ENCODE measurements around the gene P3R3URF.

The P3R3URF gene

DNA sequence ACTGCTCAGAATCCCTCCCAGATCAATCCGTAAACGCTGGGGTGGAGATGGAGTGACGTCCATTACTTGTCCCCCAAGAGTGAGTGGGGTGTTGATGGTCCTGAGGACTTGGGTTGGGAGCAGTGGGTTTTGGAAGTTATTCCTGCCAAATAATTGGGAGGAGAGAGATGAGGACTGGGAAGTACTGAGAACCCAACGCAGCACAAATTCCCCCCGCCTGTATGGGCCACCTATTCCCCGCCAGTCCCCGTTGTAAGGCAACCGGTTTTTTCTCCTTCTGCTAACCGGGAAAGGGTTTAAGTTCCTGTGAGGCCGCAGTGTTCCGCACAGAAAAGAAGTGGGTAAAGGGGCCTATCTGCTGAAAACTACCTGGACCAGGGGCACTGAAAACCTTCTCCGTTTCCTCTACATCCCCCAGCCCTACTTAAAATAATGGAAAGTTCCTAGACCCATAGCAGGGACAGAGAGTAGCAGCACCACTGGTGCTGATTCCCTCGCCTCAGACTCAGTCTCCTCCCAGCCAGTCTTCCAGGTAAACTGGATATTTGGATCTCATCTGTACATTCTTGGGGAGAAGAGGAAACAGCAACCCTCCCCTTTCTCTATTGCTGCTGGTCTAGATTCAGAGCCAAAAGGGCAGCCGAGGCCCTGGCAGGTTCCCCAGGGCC is 27.6 kb upstream of the P3R3URF start:
- Mint-ChIP-seq H3K4me1 (ENCODE audit: low read depth) (peaks cover 18% of the 10 kb centered on the region), H3K4me3 (peak overlapping the region; percentile 77), H3K27ac (no peak overlapping the region), H3K27me3 (peaks cover 2% of the 10 kb centered on the region), H3K9me3 (no peaks in the 10 kb centered on the region), H3K36me3 (ENCODE audit: low read depth) (no peaks in the 10 kb centered on the region)
- no peak for DNase-seq

GRCh38 chr1:46199233-46199749 is 23.0 kb upstream of the P3R3URF start:
- peaks cover 34% of the 10 kb centered on the region for H3K36me3 Mint-ChIP-seq (ENCODE audit: low read depth)
- H3K27me3 Mint-ChIP-seq, result peaks cover 2% of the 10 kb centered on the region
- DNase-seq, result no peak
- peak overlapping the region; percentile 86 for H3K4me3 Mint-ChIP-seq
- peak overlapping the region; percentile 86 for H3K27ac Mint-ChIP-seq
- H3K4me1 Mint-ChIP-seq (ENCODE audit: low read depth), result peaks cover 35% of the 10 kb centered on the region
- no peaks in the 10 kb centered on the region for H3K9me3 Mint-ChIP-seq

GRCh38 chr1:46197964-46198811 is 21.9 kb upstream of the P3R3URF start, which contains the start of gene POMGNT1:
Gene POMGNT1 (minus strand): TSS chr1:46198434. CDS start chr1:46197821, 613 bp downstream.
- peak within 1 kb of the TSS; percentile 92 for H3K27ac Mint-ChIP-seq
- no peaks in the 10 kb centered on the region for H3K9me3 Mint-ChIP-seq
- peaks cover 45% of the 10 kb centered on the region for H3K36me3 Mint-ChIP-seq (ENCODE audit: low read depth)
- H3K4me3 Mint-ChIP-seq, result peak within 1 kb of the TSS; percentile 88
- H3K27me3 Mint-ChIP-seq, result peaks cover 2% of the 10 kb centered on the region
- peaks cover 29% of the 10 kb centered on the region for H3K4me1 Mint-ChIP-seq (ENCODE audit: low read depth)
- DNase-seq, result peak; percentile 88

GRCh38 chr1:46197560-46197963 is 21.3 kb upstream of the P3R3URF start:
- Mint-ChIP-seq H3K4me3 (peak overlapping the region; percentile 88), H3K27me3 (no peaks in the 10 kb centered on the region)

DNA sequence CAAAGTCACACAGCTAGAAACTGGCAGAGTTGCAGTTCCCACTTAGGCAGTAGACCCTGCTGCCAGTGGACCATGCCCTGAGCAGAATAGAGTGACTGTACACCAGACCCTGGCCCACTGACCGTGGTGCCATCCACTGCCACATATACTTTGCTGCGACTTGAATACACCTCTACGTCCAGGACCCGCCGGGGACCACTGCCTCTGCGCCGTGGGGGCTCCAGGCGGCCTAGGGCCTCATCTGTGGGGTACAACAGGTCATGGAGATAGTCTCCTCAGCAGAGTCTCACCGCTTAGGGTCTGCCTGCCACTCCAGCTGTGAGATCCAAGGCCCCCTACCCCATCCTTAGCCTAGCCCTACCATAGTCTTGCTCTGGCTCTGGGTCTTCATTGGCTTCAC is 20.3 kb upstream of the P3R3URF start:
- Mint-ChIP-seq H3K27ac (peak overlapping the region; percentile 92), H3K27me3 (no peaks in the 10 kb centered on the region), H3K36me3 (ENCODE audit: low read depth) (peaks cover 60% of the 10 kb centered on the region), H3K4me3 (peak overlapping the region; percentile 88), H3K9me3 (no peaks in the 10 kb centered on the region), H3K4me1 (ENCODE audit: low read depth) (peaks cover 23% of the 10 kb centered on the region)
- DNase-seq, result no peak

More at GRCh38 chr1:46197560-46197963, 21.3 kb upstream of the P3R3URF start:
- H3K4me1 Mint-ChIP-seq (ENCODE audit: low read depth), result peaks cover 23% of the 10 kb centered on the region
- DNase-seq, result no peak
- peak overlapping the region; percentile 92 for H3K27ac Mint-ChIP-seq
- H3K36me3 Mint-ChIP-seq (ENCODE audit: low read depth), result peaks cover 51% of the 10 kb centered on the region
- no peaks in the 10 kb centered on the region for H3K9me3 Mint-ChIP-seq

DNA sequence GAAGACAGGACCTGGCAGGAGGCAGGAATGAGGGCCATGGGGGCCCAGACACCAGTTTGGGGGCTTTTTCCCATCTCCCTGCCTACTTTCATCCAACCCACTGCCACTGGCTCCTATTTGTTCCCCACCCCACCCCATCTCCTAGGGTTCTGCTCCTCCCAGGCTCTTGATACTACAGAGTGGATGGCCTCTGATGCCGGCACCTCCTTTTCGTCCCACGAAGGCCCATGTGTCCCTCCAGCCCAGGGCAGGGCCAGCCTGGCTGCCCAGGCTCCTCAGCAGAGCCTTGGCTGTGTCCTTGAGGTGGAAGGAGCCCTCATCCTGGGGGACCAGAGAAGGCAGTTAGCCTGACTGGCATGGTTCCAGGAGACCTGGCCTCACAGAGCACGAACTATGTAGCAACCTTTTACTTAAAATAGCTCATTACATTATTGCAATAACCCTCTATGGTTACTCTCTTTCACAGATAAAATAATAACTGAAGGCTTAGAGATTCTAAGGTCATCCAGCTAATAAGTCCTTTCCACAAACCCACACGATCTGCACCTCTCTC is 18.4 kb upstream of the P3R3URF start:
- no peak overlapping the region for H3K4me3 Mint-ChIP-seq

DNA sequence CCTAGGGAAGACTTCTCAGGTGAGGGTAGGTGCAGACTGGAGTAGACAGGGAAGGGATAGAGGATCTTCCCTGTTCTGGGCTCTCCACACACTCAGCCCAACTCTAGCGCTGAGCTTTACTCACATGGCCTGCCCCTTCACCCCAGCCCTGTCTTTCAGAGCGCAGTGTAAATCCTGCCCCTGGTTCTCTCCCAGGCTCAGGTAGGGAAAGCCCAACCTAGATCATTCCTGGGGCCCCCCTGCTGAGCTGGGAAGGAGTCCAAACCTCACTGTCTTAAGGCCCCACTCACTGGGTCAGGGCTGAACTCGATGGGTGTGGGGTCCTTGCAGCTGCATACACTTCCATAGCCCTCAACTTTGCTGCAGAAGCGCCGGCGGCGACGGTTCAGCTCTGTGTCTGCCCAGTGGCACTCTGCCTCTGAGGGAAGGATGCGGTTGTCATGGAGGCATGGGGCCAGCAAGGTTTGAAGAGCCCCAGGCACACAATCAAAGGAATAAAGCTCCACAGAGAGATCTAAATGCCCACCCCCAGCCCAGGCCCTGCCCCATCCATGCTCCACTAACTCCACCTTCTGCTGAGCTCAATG is 17.8 kb upstream of the P3R3URF start:
- Mint-ChIP-seq H3K4me3 (no peak overlapping the region), H3K27ac (no peak overlapping the region), H3K27me3 (no peaks in the 10 kb centered on the region), H3K4me1 (ENCODE audit: low read depth) (peaks cover 19% of the 10 kb centered on the region), H3K9me3 (no peaks in the 10 kb centered on the region), H3K36me3 (ENCODE audit: low read depth) (peaks cover 83% of the 10 kb centered on the region)
- DNase-seq, result no peak

More for the DNA sequence above, 18.4 kb upstream of the P3R3URF start:
- Mint-ChIP-seq H3K36me3 (ENCODE audit: low read depth) (peaks cover 76% of the 10 kb centered on the region), H3K27ac (no peak overlapping the region), H3K9me3 (no peaks in the 10 kb centered on the region), H3K27me3 (no peaks in the 10 kb centered on the region), H3K4me1 (ENCODE audit: low read depth) (peaks cover 23% of the 10 kb centered on the region)
- no peak for DNase-seq

DNA sequence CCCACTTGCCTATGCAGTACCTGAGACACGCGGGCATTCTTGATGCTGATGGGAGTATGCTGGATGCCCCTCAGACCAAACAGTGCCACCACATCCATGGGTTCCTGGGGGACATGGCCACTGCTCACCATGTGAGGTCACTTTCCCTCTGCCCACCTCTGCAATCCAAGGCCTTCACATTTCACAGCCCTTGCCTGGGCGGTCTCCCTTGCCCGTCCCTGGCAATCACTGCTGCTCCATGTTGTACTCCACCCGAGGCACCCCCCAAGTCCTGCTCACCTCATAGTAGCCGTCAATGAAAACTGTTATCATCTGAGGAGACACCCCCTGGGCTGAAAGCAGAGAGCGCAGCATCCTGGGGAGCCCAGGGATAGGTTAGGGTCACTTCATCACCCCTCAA is 17.0 kb upstream of the P3R3URF start:
- no peak for DNase-seq
- H3K27ac Mint-ChIP-seq, result no peak overlapping the region
- no peaks in the 10 kb centered on the region for H3K27me3 Mint-ChIP-seq
- H3K36me3 Mint-ChIP-seq (ENCODE audit: low read depth), result peaks cover 84% of the 10 kb centered on the region
- H3K9me3 Mint-ChIP-seq, result no peaks in the 10 kb centered on the region
- H3K4me3 Mint-ChIP-seq, result no peak overlapping the region
- peaks cover 16% of the 10 kb centered on the region for H3K4me1 Mint-ChIP-seq (ENCODE audit: low read depth)

GRCh38 chr1:46192171-46192570 is 15.9 kb upstream of the P3R3URF start:
- Mint-ChIP-seq H3K36me3 (ENCODE audit: low read depth) (peaks cover 88% of the 10 kb centered on the region), H3K27me3 (no peaks in the 10 kb centered on the region), H3K4me3 (no peak overlapping the region), H3K4me1 (ENCODE audit: low read depth) (peaks cover 11% of the 10 kb centered on the region), H3K27ac (no peak overlapping the region), H3K9me3 (no peaks in the 10 kb centered on the region)
- DNase-seq, result no peak

DNA sequence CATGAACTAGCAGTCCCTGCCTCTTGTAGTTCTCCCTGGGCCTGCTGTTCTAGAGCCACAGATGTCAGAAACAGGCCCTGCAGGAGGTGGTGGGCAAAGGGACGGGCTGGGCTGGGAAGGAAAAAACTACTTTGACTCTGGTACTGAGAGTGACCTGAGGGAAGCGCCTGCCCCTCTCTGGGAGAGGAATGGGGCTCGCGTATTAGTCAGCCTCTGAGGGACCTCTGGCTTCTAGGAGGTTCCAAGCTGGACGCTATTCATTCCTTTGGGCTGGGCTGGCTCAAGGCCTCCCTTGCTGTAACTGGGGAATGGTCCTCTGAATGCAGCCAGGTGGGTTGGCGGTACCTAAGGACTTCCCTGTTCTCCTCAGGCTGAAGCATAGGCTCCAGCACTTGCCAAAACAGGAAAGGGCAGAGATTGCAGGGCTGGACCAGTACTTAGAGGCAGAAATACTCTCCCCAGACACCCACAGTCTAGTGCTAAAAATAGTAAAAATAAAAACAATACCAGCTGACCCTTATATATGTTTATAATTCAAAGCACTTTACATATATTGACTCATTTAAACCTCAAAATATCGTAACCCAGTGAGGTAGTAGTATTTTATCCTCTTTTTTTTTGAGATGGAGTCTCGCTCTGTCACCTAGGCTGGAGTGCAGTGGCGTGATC is 14.9 kb upstream of the P3R3URF start:
- Mint-ChIP-seq H3K36me3 (ENCODE audit: low read depth) (peaks cover 83% of the 10 kb centered on the region), H3K4me3 (no peak overlapping the region), H3K27ac (no peak overlapping the region), H3K27me3 (no peaks in the 10 kb centered on the region), H3K4me1 (ENCODE audit: low read depth) (peaks cover 2% of the 10 kb centered on the region), H3K9me3 (no peaks in the 10 kb centered on the region)
- DNase-seq, result no peak

DNA sequence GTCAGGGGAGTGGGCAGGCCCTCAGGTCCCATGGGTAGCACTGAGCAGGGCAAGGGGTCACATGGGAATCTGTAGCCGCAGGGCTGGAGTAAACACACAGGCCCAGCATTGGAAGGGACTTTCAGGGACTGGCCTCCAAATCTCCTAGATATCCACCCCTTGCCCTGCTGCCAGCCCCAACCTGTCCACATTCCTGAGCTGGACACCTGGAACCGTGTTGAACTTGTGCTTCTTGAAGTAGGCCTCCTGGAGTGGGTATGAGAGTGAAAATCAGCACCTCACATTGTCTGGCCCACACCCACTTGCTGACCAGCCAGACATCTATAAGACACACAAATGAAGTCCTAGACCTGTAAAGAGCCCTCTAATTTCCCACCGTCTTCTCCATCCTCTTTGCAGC is 14.3 kb upstream of the P3R3URF start:
- H3K4me3 Mint-ChIP-seq, result no peak overlapping the region
- no peak overlapping the region for H3K27ac Mint-ChIP-seq
- H3K27me3 Mint-ChIP-seq, result no peaks in the 10 kb centered on the region
- DNase-seq, result no peak
- peaks cover 6% of the 10 kb centered on the region for H3K4me1 Mint-ChIP-seq (ENCODE audit: low read depth)
- no peaks in the 10 kb centered on the region for H3K9me3 Mint-ChIP-seq
- H3K36me3 Mint-ChIP-seq (ENCODE audit: low read depth), result peaks cover 77% of the 10 kb centered on the region

DNA sequence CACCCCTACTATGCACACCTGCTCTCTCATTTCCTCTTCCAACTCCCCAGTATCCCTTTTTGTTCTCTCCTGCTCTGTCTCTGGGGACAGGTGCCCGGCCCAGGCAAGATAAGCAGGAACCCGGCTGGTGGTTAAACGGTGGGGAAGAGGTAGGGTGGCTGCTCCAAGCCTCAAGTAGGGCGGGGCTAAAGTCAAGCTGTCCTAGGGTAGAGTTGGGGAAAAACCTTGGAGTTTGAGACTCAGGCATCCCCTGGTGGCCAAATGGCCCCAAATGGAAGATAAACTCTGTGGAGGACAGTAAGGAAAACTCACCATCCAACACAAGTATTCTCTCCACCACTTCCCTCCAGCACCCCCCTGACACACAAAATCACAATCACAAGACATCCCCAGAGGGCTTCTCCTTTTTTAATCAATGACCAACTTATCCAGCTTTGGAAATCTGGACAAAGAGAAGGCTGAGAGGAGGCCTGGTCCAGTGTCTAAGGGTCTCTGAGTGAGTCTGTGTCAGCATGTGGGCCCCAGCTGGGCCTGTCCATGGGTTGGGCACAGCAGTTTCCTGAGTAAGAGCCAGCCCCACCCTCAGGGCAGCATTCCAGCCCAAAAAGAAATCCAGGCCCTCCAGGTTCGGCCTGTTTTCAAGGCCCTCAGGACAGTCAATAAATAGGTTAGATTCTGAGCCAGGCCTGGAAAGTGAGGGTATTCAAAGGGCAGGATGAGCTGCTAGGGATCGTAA is 12.2 kb upstream of the P3R3URF start:
- peaks cover 25% of the 10 kb centered on the region for H3K4me1 Mint-ChIP-seq (ENCODE audit: low read depth)
- no peak for DNase-seq
- peak overlapping the region; percentile 57 for H3K27ac Mint-ChIP-seq
- no peak overlapping the region for H3K4me3 Mint-ChIP-seq
- H3K27me3 Mint-ChIP-seq, result no peaks in the 10 kb centered on the region
- no peaks in the 10 kb centered on the region for H3K9me3 Mint-ChIP-seq
- H3K36me3 Mint-ChIP-seq (ENCODE audit: low read depth), result peaks cover 58% of the 10 kb centered on the region

DNA sequence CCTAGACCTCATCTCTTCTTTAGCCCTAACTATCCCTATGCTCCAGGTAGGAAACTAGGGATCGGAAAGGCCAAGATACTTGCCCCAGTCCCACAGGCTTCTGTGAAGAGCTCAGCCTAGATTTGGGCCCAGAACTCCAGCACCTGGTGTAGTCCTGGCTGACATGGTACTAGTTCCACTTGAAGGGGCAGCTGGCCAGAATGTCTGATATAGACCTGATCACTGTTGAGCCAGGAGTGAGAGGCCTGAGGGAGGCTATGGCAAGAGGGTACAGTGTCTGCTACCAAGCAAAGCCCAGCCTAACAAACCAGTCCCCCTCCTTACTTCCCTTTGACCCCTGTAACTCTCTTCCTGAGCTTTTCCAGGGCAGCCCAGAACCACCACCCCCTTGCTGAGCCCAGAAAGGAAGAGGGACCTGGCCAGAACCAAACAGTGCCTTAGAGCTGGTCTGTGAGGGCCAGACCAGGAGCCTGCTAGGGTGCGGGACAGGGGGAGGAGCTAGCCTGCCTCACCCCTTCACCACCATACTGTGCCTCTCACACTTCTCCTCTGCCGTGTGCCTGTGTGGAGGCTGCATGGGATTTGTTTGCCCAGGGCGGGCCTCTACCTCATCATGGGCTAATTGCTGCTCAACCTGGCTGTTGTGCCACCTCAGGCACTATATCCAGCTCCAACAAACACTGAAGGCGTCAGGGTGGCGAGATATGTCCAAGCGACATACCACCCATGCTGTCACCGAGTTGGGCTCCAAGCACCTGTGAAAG is 11.0 kb upstream of the P3R3URF start:
- Mint-ChIP-seq H3K9me3 (no peaks in the 10 kb centered on the region), H3K4me3 (no peak overlapping the region), H3K36me3 (ENCODE audit: low read depth) (peaks cover 46% of the 10 kb centered on the region), H3K4me1 (ENCODE audit: low read depth) (peaks cover 25% of the 10 kb centered on the region), H3K27ac (peak overlapping the region; percentile 57), H3K27me3 (no peaks in the 10 kb centered on the region)
- no peak for DNase-seq

Measured in activated T-cell treated with anti-CD3 and anti-CD28 coated beads, Interleukin-2, amount 50 U/mL, for 24 hours (primary cell).